Measurements from ENCODE around the gene SSH3. TPM values are rescaled to one million over a fixed set of nuclear protein-coding genes. Genes with fewer than 3 reads are reported as not detected.
A peak's percentile ranks its signal among the peaks of the same experiment; 100 is the strongest.

Gene SSH3
- total RNA-seq, 1 donor from 2014 or later: 7.3 TPM

GRCh38 chr11:67289651-67290479, 13.5 kb upstream of the SSH3 start:
- Mint-ChIP-seq H3K9me3 (ENCODE audit: unreplicated experiment) (no peaks in the 10 kb centered on the region), H3K27me3 (ENCODE audit: unreplicated experiment) (peaks cover 24% of the 10 kb centered on the region), H3K27ac (ENCODE audit: unreplicated experiment) (peak overlapping the region; percentile 48), H3K4me1 (ENCODE audit: unreplicated experiment) (peaks cover 20% of the 10 kb centered on the region), H3K36me3 (ENCODE audit: low read depth, unreplicated experiment) (peaks cover 24% of the 10 kb centered on the region), H3K4me3 (ENCODE audit: unreplicated experiment) (peak overlapping the region; percentile 94)
- no peak for TF ChIP-seq CTCF (IDR thresholded peaks at IDR 0.05; ENCODE audit: unreplicated experiment)
- DNase-seq (ENCODE audit: low spot score): no peak

GRCh38 chr11:67290801-67291200, 12.5 kb upstream of the SSH3 start:
- H3K36me3 Mint-ChIP-seq (ENCODE audit: low read depth, unreplicated experiment): peaks cover 27% of the 10 kb centered on the region
- H3K27me3 Mint-ChIP-seq (ENCODE audit: unreplicated experiment): peaks cover 24% of the 10 kb centered on the region
- peaks cover 20% of the 10 kb centered on the region for H3K4me1 Mint-ChIP-seq (ENCODE audit: unreplicated experiment)
- TF ChIP-seq CTCF (IDR thresholded peaks at IDR 0.05; ENCODE audit: unreplicated experiment): no peak
- DNase-seq (ENCODE audit: low spot score): no peak
- H3K9me3 Mint-ChIP-seq (ENCODE audit: unreplicated experiment): no peaks in the 10 kb centered on the region
- no peak overlapping the region for H3K27ac Mint-ChIP-seq (ENCODE audit: unreplicated experiment)
- H3K4me3 Mint-ChIP-seq (ENCODE audit: unreplicated experiment): peak overlapping the region; percentile 47

GRCh38 chr11:67291481-67292381, 11.6 kb upstream of the SSH3 start:
- Mint-ChIP-seq H3K36me3 (ENCODE audit: low read depth, unreplicated experiment) (peaks cover 36% of the 10 kb centered on the region), H3K27ac (ENCODE audit: unreplicated experiment) (no peak overlapping the region), H3K27me3 (ENCODE audit: unreplicated experiment) (peaks cover 25% of the 10 kb centered on the region)

GRCh38 chr11:67292671-67293070, 10.7 kb upstream of the SSH3 start:
- H3K4me1 Mint-ChIP-seq (ENCODE audit: unreplicated experiment): peaks cover 12% of the 10 kb centered on the region
- TF ChIP-seq CTCF (IDR thresholded peaks at IDR 0.05; ENCODE audit: unreplicated experiment): no peak
- peak overlapping the region; percentile 28 for H3K4me3 Mint-ChIP-seq (ENCODE audit: unreplicated experiment)
- DNase-seq (ENCODE audit: low spot score): no peak
- no peaks in the 10 kb centered on the region for H3K9me3 Mint-ChIP-seq (ENCODE audit: unreplicated experiment)
- peaks cover 20% of the 10 kb centered on the region for H3K27me3 Mint-ChIP-seq (ENCODE audit: unreplicated experiment)
- H3K36me3 Mint-ChIP-seq (ENCODE audit: low read depth, unreplicated experiment): peaks cover 36% of the 10 kb centered on the region
- no peak overlapping the region for H3K27ac Mint-ChIP-seq (ENCODE audit: unreplicated experiment)

More at GRCh38 chr11:67291481-67292381, 11.6 kb upstream of the SSH3 start:
- Mint-ChIP-seq H3K4me1 (ENCODE audit: unreplicated experiment) (peaks cover 20% of the 10 kb centered on the region), H3K4me3 (ENCODE audit: unreplicated experiment) (no peak overlapping the region), H3K9me3 (ENCODE audit: unreplicated experiment) (no peaks in the 10 kb centered on the region)
- DNase-seq (ENCODE audit: low spot score): no peak
- TF ChIP-seq CTCF (IDR thresholded peaks at IDR 0.05; ENCODE audit: unreplicated experiment): no peak

All from endothelial cell (in vitro differentiated cells).